GM10248 (cell line): ENCODE measurements around the gene ESRRG.

Source experiments
- CTCF ChIA-PET: fragments of 300-600 bp; sonication (Branson Sonifier 250); formaldehyde crosslinking; extraction: SDS; loops from one replicate; lab custom pipeline; 2021; ENCODE audit warnings: antibody characterized with exemption; lab: Yijun Ruan, JAX
- POLR2A ChIA-PET: fragments of 350-650 bp; sonication (Branson Sonifier 250); formaldehyde crosslinking; extraction: SDS; loops from one replicate; lab custom pipeline; 2020; ENCODE audit warnings: antibody characterized with exemption; lab: Yijun Ruan, JAX
- DNase-seq: peaks from one replicate; pipeline ENCODE4 v3.0.0; 2012; ENCODE audit errors: extremely low spot score
- CTCF ChIP-seq: IDR thresholded peaks from 2 replicates; pipeline ENCODE4 v1.5.1; 2012; ENCODE audit warnings: mild to moderate bottlenecking, low read depth; ENCODE audit errors: extremely low read depth, missing control alignments, control extremely low read depth

Gene ESRRG

GRCh38 chr1:216554934-216555333, 168.3 kb downstream of the ESRRG start:
- TF ChIP-seq CTCF: no peak
- ChIA-PET CTCF (interaction anchor here (4.1 kb wide), 1 partner anchor 12 kb away, joined by 20 read pairs; no protein-coding TSS in a partner anchor), POLR2A (no interaction called here)
- no peak for DNase-seq

- DNase-seq: no peak
- ChIA-PET POLR2A (interaction anchor here (0.6 kb wide), 1 partner anchor 1758 kb away, joined by 6 read pairs; no protein-coding TSS in a partner anchor), CTCF (no interaction called here)
- TF ChIP-seq CTCF: no peak
Observed at GRCh38 chr1:216553766-216554165, 169.5 kb downstream of the ESRRG start.

GRCh38 chr1:216553040-216553439, 170.2 kb downstream of the ESRRG start:
- no peak for TF ChIP-seq CTCF
- no peak for DNase-seq
- ChIA-PET CTCF (interaction anchor here (1.4 to 1.5 kb wide), 2 partner anchors 8 to 11 kb away, joined by 3 to 4 read pairs; no protein-coding TSS in a partner anchor), POLR2A (no interaction called here)

GRCh38 chr1:216549796-216550195, 173.4 kb downstream of the ESRRG start:
- CTCF ChIA-PET: no interaction called here
- no peak for DNase-seq
- TF ChIP-seq CTCF: no peak
- POLR2A ChIA-PET: no interaction called here

GRCh38 chr1:216542741-216543140, 180.5 kb downstream of the ESRRG start:
- ChIA-PET POLR2A (no interaction called here), CTCF (interaction anchor here (1.1 kb wide), 1 partner anchor 25 kb away, joined by 3 read pairs; no protein-coding TSS in a partner anchor)
- TF ChIP-seq CTCF: no peak
- no peak for DNase-seq

GRCh38 chr1:216542263-216542662, 181.0 kb downstream of the ESRRG start:
- POLR2A ChIA-PET: no interaction called here
- DNase-seq: no peak
- CTCF ChIA-PET: interaction anchor here (1.1 to 1.5 kb wide), 2 partner anchors 10 to 14 kb away, joined by 3 to 5 read pairs; no protein-coding TSS in a partner anchor
- no peak for TF ChIP-seq CTCF
